Measurements from ENCODE around the gene SGMS1. TPM values are rescaled to one million over a fixed set of nuclear protein-coding genes. Genes with fewer than 3 reads are reported as not detected.

SGMS1 gene
- total RNA-seq, 4 donors from 2014 or later = 107 to 234 (median 134) TPM

DNA sequence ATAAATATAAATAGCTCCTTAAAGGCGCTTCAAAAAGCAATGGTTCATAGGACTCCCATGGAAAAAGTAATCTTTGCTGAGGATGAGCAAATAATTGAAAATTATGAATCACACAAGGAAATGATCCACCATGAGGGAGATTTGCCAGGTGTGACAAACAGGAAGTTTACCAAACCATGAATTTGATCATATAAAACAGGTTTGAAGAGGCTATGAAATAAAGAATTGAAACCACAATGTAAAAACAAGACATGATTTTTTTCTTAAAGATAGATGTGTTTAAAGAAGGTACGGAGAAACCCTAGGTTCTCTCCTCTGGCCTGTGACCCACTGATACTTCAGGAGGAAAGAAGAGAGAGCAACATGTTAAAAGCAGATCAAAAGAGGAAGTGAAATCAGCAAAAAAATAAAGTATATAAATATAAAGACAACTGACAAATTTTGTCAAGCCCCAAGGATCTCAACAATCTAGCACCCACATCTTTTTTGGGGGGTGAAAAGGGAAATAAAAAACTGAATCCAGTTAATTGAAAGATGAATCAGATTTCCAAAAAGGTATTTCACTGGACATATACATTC, 261.1 kb downstream of the SGMS1 start:
- peaks cover 0 to 4% (median 0%) of the 10 kb centered on the region in 3 donors for H3K36me3 ChIP-seq
- 94 to 95% methylated on average over 2 of the region's 2 CpGs for WGBS, 2 donors
- DNase-seq (ENCODE audit: low spot score in 2 of 2) = no peak
- H3K27ac ChIP-seq = no peak overlapping the region
- H3K27me3 ChIP-seq = no peaks in the 10 kb centered on the region
- H3K9me3 ChIP-seq = no peaks in the 10 kb centered on the region
- peaks cover 0 to 43% (median 16%) of the 10 kb centered on the region in 4 donors for H3K4me1 ChIP-seq
- no peak overlapping the region for H3K4me3 ChIP-seq
- no peak for TF ChIP-seq EP300 (IDR thresholded peaks at IDR 0.05)
- TF ChIP-seq CTCF (IDR thresholded peaks at IDR 0.05) = no peak
- no peak for TF ChIP-seq POLR2A (IDR thresholded peaks at IDR 0.05)

- H3K27ac ChIP-seq = no peak overlapping the region
- H3K4me3 ChIP-seq = no peak overlapping the region
- H3K27me3 ChIP-seq = no peaks in the 10 kb centered on the region
- no peaks in the 10 kb centered on the region for H3K9me3 ChIP-seq
- peaks cover 0 to 47% (median 16%) of the 10 kb centered on the region in 4 donors for H3K4me1 ChIP-seq
- H3K36me3 ChIP-seq = peaks cover 0 to 4% (median 0%) of the 10 kb centered on the region in 3 donors
- no peak for TF ChIP-seq EP300 (IDR thresholded peaks at IDR 0.05)
- TF ChIP-seq CTCF (IDR thresholded peaks at IDR 0.05) = no peak
- TF ChIP-seq POLR2A (IDR thresholded peaks at IDR 0.05) = no peak
- WGBS, 2 donors = 100% methylated on average over 1 of the region's 1 CpG
- no peak for DNase-seq (ENCODE audit: low spot score in 2 of 2)
Measured at GRCh38 chr10:50361946-50362345, 261.8 kb downstream of the SGMS1 start.

DNA sequence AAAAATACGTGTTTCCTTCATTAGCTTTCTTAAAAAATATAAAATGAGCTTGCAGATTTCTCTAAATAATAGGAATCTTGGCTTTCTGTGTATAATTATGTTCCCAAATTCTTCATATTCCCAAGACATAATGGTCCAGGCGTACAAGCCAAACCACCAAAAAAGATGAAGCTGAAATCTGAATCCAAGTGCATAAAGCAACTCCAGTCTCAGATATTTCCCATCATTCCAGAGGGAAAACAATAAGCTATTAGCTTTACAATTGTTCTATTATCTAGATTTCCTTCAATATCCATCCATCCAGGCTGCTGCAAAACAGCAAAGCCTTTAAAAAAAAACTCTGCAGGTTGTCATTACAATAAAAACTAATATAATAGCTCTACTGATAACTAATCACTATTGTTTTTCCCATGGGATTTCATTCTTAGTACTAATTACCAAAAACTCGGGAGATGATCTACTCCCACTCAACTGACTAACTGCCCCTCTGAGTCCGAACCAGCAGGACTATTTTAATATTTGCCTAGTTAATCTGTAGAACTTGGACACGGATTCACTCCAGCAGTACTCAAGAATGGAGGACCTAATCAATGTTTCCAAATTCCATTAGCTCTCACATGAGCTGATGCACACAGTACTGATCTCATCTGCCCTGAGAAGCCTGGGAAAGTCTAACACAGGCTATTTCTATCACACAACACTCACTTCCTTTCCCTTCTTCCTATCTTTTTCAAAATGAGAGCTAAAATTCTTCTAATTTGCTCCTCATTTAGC, 263.5 kb downstream of the SGMS1 start:
- Histone ChIP-seq H3K4me3 (no peak overlapping the region), H3K36me3 (peaks cover 0 to 6% (median 0%) of the 10 kb centered on the region in 3 donors), H3K27ac (peak overlapping the region in 2 of 4 donors; percentile 44 to 48), H3K27me3 (no peaks in the 10 kb centered on the region), H3K4me1 (peaks cover 0 to 47% (median 16%) of the 10 kb centered on the region in 4 donors), H3K9me3 (no peaks in the 10 kb centered on the region)
- TF ChIP-seq CTCF (IDR thresholded peaks at IDR 0.05) (no peak), EP300 (IDR thresholded peaks at IDR 0.05) (peak in 1 of 2 donors; percentile 10), POLR2A (IDR thresholded peaks at IDR 0.05) (no peak)
- DNase-seq (ENCODE audit: low spot score in 2 of 2) = no peak
- 20 to 26% methylated on average over 5 of the region's 5 CpGs for whole genome bisulfite sequencing, 2 donors

DNA sequence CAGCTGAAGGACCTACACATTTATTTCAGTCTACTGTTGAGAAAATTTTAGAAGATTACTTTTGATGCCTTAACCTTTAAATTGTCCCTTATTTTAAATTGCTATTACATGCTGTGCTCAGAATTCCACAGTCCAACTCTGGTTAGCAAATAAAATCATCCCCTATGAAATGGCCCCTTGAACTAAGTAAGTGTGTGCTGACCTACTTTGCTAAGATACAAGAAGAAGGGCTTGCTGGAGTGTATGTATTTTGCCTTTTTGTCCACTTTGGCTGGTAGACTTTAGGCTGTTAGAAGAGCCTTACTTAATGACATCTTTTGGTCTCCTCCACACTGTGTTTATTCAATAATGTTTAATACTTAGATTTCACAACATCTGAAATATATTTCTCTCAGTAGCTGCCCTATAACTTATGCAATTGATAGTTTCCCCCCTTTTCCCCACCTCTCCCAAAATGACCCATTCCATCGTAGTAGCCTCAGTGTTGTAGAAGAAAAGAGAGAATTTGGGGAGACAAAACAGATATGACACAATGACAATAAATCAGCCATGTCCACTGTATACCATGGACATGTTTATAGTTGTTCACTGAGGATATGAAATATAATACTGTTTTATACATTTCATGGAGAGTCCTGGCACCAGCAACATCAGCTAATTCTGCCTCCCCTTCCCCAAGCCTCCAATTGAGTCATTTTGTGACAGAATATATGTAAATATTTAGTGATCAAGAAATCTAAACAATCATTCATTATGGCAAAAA, 264.6 kb downstream of the SGMS1 start:
- 48 to 58% methylated on average over 1 of the region's 1 CpG for WGBS, 2 donors
- H3K36me3 ChIP-seq = peaks cover 0 to 8% (median 0%) of the 10 kb centered on the region in 3 donors

More for the DNA sequence above, 264.6 kb downstream of the SGMS1 start:
- peaks cover 0 to 44% (median 16%) of the 10 kb centered on the region in 4 donors for H3K4me1 ChIP-seq
- no peak for TF ChIP-seq CTCF (IDR thresholded peaks at IDR 0.05)
- no peak for TF ChIP-seq POLR2A (IDR thresholded peaks at IDR 0.05)
- TF ChIP-seq EP300 (IDR thresholded peaks at IDR 0.05) = no peak
- no peaks in the 10 kb centered on the region for H3K9me3 ChIP-seq
- H3K27ac ChIP-seq = peak overlapping the region in 2 of 4 donors; percentile 44 to 48
- H3K4me3 ChIP-seq = no peak overlapping the region
- no peaks in the 10 kb centered on the region for H3K27me3 ChIP-seq
- no peak for DNase-seq (ENCODE audit: low spot score in 2 of 2)
